Endothelial cell of umbilical vein (primary cell): ENCODE measurements around the gene SBSN. TPM values are rescaled to one million over a fixed set of nuclear protein-coding genes. Genes with fewer than 3 reads are reported as not detected.

ENCODE experiments used
- BruUV-seq: library from RNA; stranded (reverse); fragments of 400-500 nt; replicated peaks from 2 replicates; lab custom pipeline; 2021; lab: Mats Ljungman, UMichigan
- CTCF ChIA-PET: fragments of 300-600, 350-600 bp; sonication (Branson Sonifier 250); formaldehyde crosslinking; loops from one replicate; lab custom pipeline; 2021; ENCODE audit warnings: antibody characterized with exemption, inconsistent platforms; lab: Charles Lee
- POLR2A ChIA-PET: fragments of 300-600, 350-600 bp; sonication (Branson Sonifier 250); formaldehyde crosslinking; loops from one replicate; lab custom pipeline; 2021; ENCODE audit warnings: antibody characterized with exemption, inconsistent platforms; lab: Charles Lee
- DNase-seq: peaks from one replicate; pipeline ENCODE4 v3.0.0-alpha.2; 2011; ENCODE audit warnings: low read depth, low spot score
- FAIRE-seq: peaks from 2 replicates; lab custom pipeline; 2011; peaks lifted over from hg19 to GRCh38; lab: Jason Lieb, UNC
- H2AFZ ChIP-seq: 2 replicates; pipeline ENCODE4 v1.6.0; 2012; ENCODE audit warnings: low read depth, low read length, control low read depth, inconsistent platforms
- H3K27ac ChIP-seq: 2 replicates; pipeline ENCODE4 v1.5.1; 2011; ENCODE audit warnings: low read depth, mild to moderate bottlenecking, control low read depth, low read length, moderate library complexity; ENCODE audit not compliant: insufficient read depth
- H3K27me3 ChIP-seq, 2 experiments: 2 replicates each; pipeline versions ENCODE4 v1.6.0 to v1.6.1; 2011; ENCODE audit warnings: low read length in 2 of 2, mixed read lengths in 1 of 2; ENCODE audit not compliant: control insufficient read depth in 2 of 2, insufficient read depth in 2 of 2
- H3K36me3 ChIP-seq, 2 experiments: 2 replicates in 1 of 2; 3 replicates in 1 of 2; pipeline ENCODE4 v1.5.1; 2011; ENCODE audit warnings: low read length in 2 of 2, mild to moderate bottlenecking in 1 of 2, moderate library complexity in 1 of 2; ENCODE audit not compliant: control insufficient read depth in 2 of 2, insufficient read depth in 2 of 2; ENCODE audit errors: extremely low read depth in 1 of 2
- H3K4me1 ChIP-seq: 3 replicates; pipeline ENCODE4 v1.5.1; 2011; ENCODE audit warnings: mild to moderate bottlenecking, low read length; ENCODE audit not compliant: control insufficient read depth, insufficient read depth; ENCODE audit errors: extremely low read depth
- H3K4me2 ChIP-seq: 2 replicates; pipeline ENCODE4 v1.6.1; 2011; ENCODE audit warnings: low read length, control low read depth, mixed read lengths; ENCODE audit not compliant: insufficient read depth
- H3K4me3 ChIP-seq, 3 experiments: fragments of 200-600 bp in 1 of 3; sonication (generic), shearing (Covaris generic) in 1 of 3; replicated peaks in 1 of 3; 2 replicates each; pipeline ENCODE4 v1.5.1; 2011 to 2016; ENCODE audit warnings: control low read depth in 3 of 3, low read length in 3 of 3, mild to moderate bottlenecking in 2 of 3, inconsistent platforms in 1 of 3, low read depth in 1 of 3, moderate library complexity in 1 of 3; ENCODE audit not compliant: insufficient read depth in 1 of 3
- H3K79me2 ChIP-seq: 2 replicates; pipeline ENCODE4 v1.6.0; 2012; ENCODE audit warnings: low read length, inconsistent platforms; ENCODE audit not compliant: control insufficient read depth, insufficient read depth
- H3K9ac ChIP-seq: replicated peaks from 2 replicates; pipeline ENCODE3; 2011; ENCODE audit warnings: low read length, control low read depth; ENCODE audit not compliant: insufficient read depth; ENCODE audit errors: extremely low read depth
- H3K9me1 ChIP-seq: replicated peaks from 3 replicates; pipeline ENCODE4 v1.6.0; 2011; ENCODE audit warnings: mild to moderate bottlenecking, low read length; ENCODE audit not compliant: control insufficient read depth, insufficient read depth; ENCODE audit errors: extremely low read depth
- H3K9me3 ChIP-seq: replicated peaks from 2 replicates; pipeline ENCODE4 v1.5.1; 2012; ENCODE audit warnings: low read length, inconsistent platforms; ENCODE audit not compliant: control insufficient read depth, insufficient read depth
- H4K20me1 ChIP-seq: replicated peaks from 2 replicates; pipeline ENCODE3; 2011; ENCODE audit warnings: mild to moderate bottlenecking, low read length; ENCODE audit not compliant: control insufficient read depth, insufficient read depth; ENCODE audit errors: extremely low read depth
- EZH2 ChIP-seq: IDR thresholded peaks from 2 replicates; pipeline ENCODE4 v1.6.1; 2012; ENCODE audit warnings: borderline replicate concordance, low read depth, mild to moderate bottlenecking, moderate library complexity, low read length, inconsistent platforms; ENCODE audit not compliant: severe bottlenecking
- FOS ChIP-seq: IDR thresholded peaks from 2 replicates; pipeline ENCODE4 v1.6.1; 2011; ENCODE audit warnings: mild to moderate bottlenecking, low read length, moderate library complexity, borderline replicate concordance; ENCODE audit not compliant: insufficient read depth
- GATA2 ChIP-seq: IDR thresholded peaks from 2 replicates; pipeline ENCODE4 v1.7.0; 2011; ENCODE audit warnings: low read depth, mild to moderate bottlenecking, moderate library complexity, mixed read lengths, low read length; ENCODE audit not compliant: insufficient read length, insufficient read depth
- JUN ChIP-seq: IDR thresholded peaks from 2 replicates; pipeline ENCODE4 v1.6.1; 2011; ENCODE audit warnings: borderline replicate concordance, low read depth; ENCODE audit not compliant: insufficient read length, insufficient read depth
- POLR2A ChIP-seq: IDR thresholded peaks from 2 replicates; pipeline ENCODE4 v1.6.1; 2012; ENCODE audit warnings: low read depth, mild to moderate bottlenecking, control low read depth, low read length
- dilution Hi-C: fragments of 300-500 bp; cut with MboI; formaldehyde crosslinking; loops from one replicate; pipeline ENCODE4 v1.15.0; 2019; ENCODE audit warnings: low sequenced_read_pairs; ENCODE audit not compliant: extremely low pct_ligation_motif_present
- intact Hi-C: fragments of 100-400 bp; cut with micrococcal nuclease; formaldehyde crosslinking; loops from one replicate; pipeline ENCODE4 v1.10.0; 2022
- polyA plus RNA-seq, 4 experiments: library from polyadenylated mRNA; depleted of rRNA in 3 of 4; stranded (reverse) in 3 of 4; unstranded in 1 of 4; fragments of >200 nt; gene quantifications; 2 replicates each; pipeline versions ENCODE4 v1.2.1 to v1.2.3, GENCODE V29; 2011 to 2012; ENCODE audit warnings: missing spikeins in 1 of 4
- total RNA-seq: library from RNA; stranded (reverse); gene quantifications from 2 replicates; pipeline ENCODE4 v1.2.3, GENCODE V29; 2021
- TF ChIP-seq, protein P1 (sequence below), 2 donors: IDR thresholded peaks; 1 replicate in 1 of 2; 2 replicates in 1 of 2; pipeline ENCODE4 v1.5.1; 2011; ENCODE audit warnings: low read length in 2 of 2, mild to moderate bottlenecking in 2 of 2, moderate library complexity in 2 of 2, control low read depth in 1 of 2, inconsistent platforms in 1 of 2, low read depth in 1 of 2; ENCODE audit not compliant: insufficient read depth in 1 of 2; ENCODE audit errors: extremely low read depth in 1 of 2

Gene SBSN
- total and polyA plus RNA-seq, 2 donors (not counting 3 experiments of a cell fraction or from before 2014, with no cell fraction given) = not detected

DNA sequence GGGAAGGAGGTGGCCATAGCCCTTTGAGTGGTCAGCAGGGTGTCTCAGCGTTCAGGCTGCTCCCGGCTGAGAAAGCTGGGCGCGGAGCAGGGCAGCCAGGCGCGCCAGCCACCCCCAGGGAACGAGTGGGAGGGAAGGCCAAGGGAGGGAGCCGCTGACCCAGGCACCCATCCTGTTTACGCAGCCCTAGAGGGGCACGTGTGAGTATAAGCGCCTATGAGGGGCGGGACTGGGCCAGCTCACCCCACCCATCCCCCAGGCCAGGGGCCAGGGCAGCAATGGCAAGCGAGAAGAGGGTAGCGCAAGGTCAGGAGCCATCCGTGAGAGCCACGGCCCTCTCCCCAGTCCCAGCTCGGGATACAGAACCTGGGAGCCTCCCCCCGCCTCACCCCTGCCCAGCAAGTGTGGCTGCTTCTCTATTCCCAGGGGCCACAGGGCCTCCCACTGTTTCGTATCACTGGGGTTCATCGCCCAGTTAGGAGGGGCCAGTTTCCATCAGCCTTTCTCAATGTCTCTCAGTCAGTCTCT lies 13.8 kb downstream of the SBSN start:
- BruUV-seq = no TSS peak
- Histone ChIP-seq H3K4me3 (no peak overlapping the region), H3K36me3 (no peaks in the 10 kb centered on the region), H4K20me1 (no peaks in the 10 kb centered on the region), H3K4me1 (no peaks in the 10 kb centered on the region), H3K9me3 (no peaks in the 10 kb centered on the region), H2AFZ (no peak overlapping the region), H3K27ac (no peak overlapping the region), H3K79me2 (no peaks in the 10 kb centered on the region), H3K9me1 (no peaks in the 10 kb centered on the region), H3K27me3 (peaks cover 22 to 24% of the 10 kb centered on the region in 2 experiments), H3K9ac (no peak overlapping the region), H3K4me2 (no peak overlapping the region)
- TF ChIP-seq JUN (no peak), FOS (no peak), EZH2 (no peak), POLR2A (no peak), GATA2 (no peak)
- TF ChIP-seq, protein P1, sequence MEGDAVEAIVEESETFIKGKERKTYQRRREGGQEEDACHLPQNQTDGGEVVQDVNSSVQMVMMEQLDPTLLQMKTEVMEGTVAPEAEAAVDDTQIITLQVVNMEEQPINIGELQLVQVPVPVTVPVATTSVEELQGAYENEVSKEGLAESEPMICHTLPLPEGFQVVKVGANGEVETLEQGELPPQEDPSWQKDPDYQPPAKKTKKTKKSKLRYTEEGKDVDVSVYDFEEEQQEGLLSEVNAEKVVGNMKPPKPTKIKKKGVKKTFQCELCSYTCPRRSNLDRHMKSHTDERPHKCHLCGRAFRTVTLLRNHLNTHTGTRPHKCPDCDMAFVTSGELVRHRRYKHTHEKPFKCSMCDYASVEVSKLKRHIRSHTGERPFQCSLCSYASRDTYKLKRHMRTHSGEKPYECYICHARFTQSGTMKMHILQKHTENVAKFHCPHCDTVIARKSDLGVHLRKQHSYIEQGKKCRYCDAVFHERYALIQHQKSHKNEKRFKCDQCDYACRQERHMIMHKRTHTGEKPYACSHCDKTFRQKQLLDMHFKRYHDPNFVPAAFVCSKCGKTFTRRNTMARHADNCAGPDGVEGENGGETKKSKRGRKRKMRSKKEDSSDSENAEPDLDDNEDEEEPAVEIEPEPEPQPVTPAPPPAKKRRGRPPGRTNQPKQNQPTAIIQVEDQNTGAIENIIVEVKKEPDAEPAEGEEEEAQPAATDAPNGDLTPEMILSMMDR (IDR thresholded peaks at IDR 0.05; ENCODE audit: extremely low read depth in 1 of 2, insufficient read depth in 1 of 2, low read depth in 1 of 2, low read length in 2 of 2) = no peak
- DNase-seq (no peak), FAIRE-seq (no peak)
- ChIA-PET CTCF (no interaction called here), POLR2A (no interaction called here)
- dilution Hi-C loops (no loop called here), intact Hi-C loops (no loop called here)
